GM12891 (cell line): ENCODE data around the gene PLPPR3.

ENCODE experiments used
- PAX5 ChIP-seq: IDR thresholded peaks from 2 replicates; pipeline ENCODE4 v1.6.1; 2011; ENCODE audit warnings: low read length, moderate library complexity, mild to moderate bottlenecking; ENCODE audit not compliant: insufficient read depth, severe bottlenecking
- POLR2AphosphoS5 ChIP-seq: IDR thresholded peaks from 2 replicates; pipeline ENCODE4 v1.6.1; 2011; ENCODE audit warnings: low read depth, low read length, control low read depth
- POU2F2 ChIP-seq: IDR thresholded peaks from 2 replicates; pipeline ENCODE4 v1.6.1; 2011; ENCODE audit warnings: low read depth, mild to moderate bottlenecking, control low read depth, low read length, moderate library complexity
- TAF1 ChIP-seq: IDR thresholded peaks from 2 replicates; pipeline ENCODE4 v1.6.1; 2011; ENCODE audit warnings: low read depth, low read length, control low read depth

DNA sequence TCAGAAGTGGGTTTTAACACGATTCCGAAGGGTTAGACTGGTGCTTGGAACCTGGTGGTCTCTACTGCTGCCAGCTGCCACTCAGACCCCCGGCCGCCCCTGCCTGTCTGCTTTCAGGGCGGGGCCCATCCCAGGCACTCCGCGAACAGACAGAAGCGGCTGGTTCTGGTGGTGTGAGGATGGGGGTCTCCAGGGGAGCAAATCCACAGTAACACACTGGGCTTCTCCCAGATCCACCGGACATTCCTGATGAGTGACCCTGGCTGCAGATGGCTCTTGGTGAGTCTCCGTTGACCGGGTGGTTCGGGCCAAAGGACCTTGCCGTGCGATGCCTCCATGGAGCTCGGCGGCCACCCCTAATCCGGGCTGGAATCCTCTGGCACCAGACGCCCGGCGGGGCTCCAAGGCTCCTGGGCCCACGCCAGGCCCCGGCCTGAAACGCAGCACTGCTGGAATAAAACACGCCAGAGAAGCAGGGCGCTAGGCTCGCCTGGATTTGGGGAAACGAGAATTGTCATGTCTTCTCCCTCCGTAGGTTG, 26.6 kb downstream of the PLPPR3 start:
- TF ChIP-seq TAF1 (no peak), PAX5 (no peak), POU2F2 (no peak), POLR2AphosphoS5 (no peak)
